Colonic mucosa (tissue), 4 donors: ENCODE results near the gene CCR1. TPM values are rescaled to one million over a fixed set of nuclear protein-coding genes. Genes with fewer than 3 reads are reported as not detected.
"Not testable (repeated sequence)": the region's sequence is repeated elsewhere in the genome, so short reads cannot be mapped to it uniquely, and the experiment has no call there.

ENCODE experiments used
- DNase-seq: peaks from one replicate; pipeline ENCODE4 v3.0.0-alpha.2; 2020
- H3K27ac ChIP-seq: fragments of 200-600 bp; one replicate; pipeline ENCODE4 v1.8.0; 2021
- H3K27me3 ChIP-seq: fragments of 200-600 bp; one replicate; pipeline ENCODE4 v1.8.0; 2021
- H3K36me3 ChIP-seq: fragments of 200-600 bp; one replicate; pipeline ENCODE4 v1.8.0; 2021
- H3K4me1 ChIP-seq: fragments of 200-600 bp; one replicate; pipeline ENCODE4 v1.8.0; 2021; ENCODE audit warnings: mild to moderate bottlenecking
- H3K4me3 ChIP-seq: fragments of 200-600 bp; one replicate; pipeline ENCODE4 v1.8.0; 2021
- H3K9ac ChIP-seq, 2 donors: one replicate each; pipeline ENCODE4 v1.7.0; 2013; ENCODE audit warnings: control low read depth in 2 of 2, low read depth in 2 of 2, low read length in 2 of 2
- H3K9me3 ChIP-seq: fragments of 200-600 bp; one replicate; pipeline ENCODE4 v1.8.0; 2021
- intact Hi-C: fragments of 100-400 bp; cut with DNase I; formaldehyde crosslinking; loops from one replicate; pipeline ENCODE4 v1.14.1; 2022
- total RNA-seq, 2 donors: library from RNA; stranded (reverse); fragmentation: NEBNext Ultra II Directional in 1 of 2; extraction: Animal tissue kit (Norgen Biotek cat#: 25700) in 1 of 2; gene quantifications; one replicate each; pipeline ENCODE4 v1.2.1, GENCODE V29; 2021
- TF ChIP-seq, protein P1 (sequence below): fragments of 200-600 bp; IDR thresholded peaks from one replicate; pipeline ENCODE4 v1.8.0; 2022; ENCODE audit warnings: antibody characterized with exemption, mild to moderate bottlenecking
- donor health status: healthy.
- donor health status: DM: no; HTN: no; CAD: no.
- donor health status: DM: no; HTN: no; CAD: no.

The CCR1 gene
- total RNA-seq, 2 donors from 2014 or later: 0.57 to 6.0 TPM

DNA sequence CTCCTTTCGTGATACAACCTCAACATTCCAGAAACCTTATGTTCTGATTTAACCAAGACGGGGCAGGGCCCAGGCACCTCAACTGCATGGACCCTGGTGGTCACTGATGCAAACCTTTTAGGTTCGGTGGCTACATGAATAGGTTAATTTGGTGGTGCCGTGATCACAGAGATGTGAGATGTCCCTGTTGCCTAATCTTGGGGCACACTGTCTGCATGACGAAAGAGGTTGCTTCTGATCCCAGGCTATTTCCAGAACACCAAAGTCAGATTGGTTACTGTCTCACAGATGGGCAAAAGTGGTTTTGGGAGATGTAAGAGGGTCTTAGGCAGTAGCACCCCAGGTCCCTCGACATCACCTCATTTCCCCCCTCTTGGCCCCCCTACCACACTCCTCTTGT is 4.0 kb upstream of the CCR1 start:
- no peaks in the 10 kb centered on the region for H3K27me3 ChIP-seq
- TF ChIP-seq, protein P1, sequence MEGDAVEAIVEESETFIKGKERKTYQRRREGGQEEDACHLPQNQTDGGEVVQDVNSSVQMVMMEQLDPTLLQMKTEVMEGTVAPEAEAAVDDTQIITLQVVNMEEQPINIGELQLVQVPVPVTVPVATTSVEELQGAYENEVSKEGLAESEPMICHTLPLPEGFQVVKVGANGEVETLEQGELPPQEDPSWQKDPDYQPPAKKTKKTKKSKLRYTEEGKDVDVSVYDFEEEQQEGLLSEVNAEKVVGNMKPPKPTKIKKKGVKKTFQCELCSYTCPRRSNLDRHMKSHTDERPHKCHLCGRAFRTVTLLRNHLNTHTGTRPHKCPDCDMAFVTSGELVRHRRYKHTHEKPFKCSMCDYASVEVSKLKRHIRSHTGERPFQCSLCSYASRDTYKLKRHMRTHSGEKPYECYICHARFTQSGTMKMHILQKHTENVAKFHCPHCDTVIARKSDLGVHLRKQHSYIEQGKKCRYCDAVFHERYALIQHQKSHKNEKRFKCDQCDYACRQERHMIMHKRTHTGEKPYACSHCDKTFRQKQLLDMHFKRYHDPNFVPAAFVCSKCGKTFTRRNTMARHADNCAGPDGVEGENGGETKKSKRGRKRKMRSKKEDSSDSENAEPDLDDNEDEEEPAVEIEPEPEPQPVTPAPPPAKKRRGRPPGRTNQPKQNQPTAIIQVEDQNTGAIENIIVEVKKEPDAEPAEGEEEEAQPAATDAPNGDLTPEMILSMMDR: no peak
- intact Hi-C loops: no loop called here

DNA sequence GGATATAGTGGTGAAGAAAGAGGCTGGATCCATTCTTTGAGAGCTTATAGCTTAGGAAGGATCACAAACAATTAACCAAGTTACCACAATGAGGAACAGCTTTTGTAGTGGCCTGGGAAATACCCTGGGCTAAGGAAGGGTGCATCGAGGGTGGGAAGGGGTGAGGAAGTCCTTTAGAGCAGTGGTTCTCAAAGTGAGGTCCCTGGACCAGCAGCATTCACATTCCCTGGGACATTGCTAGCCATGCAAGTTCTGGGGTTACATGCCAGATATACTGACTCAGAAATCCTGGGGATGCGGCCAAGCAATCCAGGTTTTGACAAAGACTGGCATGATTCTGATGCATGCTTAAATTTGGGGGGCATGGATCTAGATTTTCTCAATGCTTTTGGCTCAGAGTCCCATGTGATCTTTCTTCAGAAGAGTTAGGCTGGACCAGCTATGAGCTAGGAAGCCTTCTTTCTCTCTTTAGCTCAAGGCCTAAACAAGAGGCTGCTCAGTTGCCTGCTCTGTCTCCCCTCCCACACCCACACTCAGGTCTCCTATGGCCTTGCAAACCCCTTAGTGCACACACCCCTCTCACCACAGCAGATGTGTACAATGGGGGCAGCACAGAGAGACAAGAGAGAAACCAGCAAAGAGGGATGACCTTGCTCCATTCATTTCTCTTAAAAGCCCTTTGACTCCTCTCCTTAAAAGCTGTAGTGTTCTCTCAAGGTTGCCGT is 1.8 kb upstream of the CCR1 start:
- intact Hi-C loops: no loop called here
- Histone ChIP-seq H3K4me1 (no peaks in the 10 kb centered on the region), H3K27ac (no peak overlapping the region)

More for the DNA sequence above, 4.0 kb upstream of the CCR1 start:
- Histone ChIP-seq H3K36me3 (no peaks in the 10 kb centered on the region), H3K27ac (no peak overlapping the region), H3K9me3 (no peaks in the 10 kb centered on the region), H3K9ac (no peak overlapping the region), H3K4me1 (no peaks in the 10 kb centered on the region), H3K4me3 (no peak overlapping the region)
- DNase-seq: no peak

DNA sequence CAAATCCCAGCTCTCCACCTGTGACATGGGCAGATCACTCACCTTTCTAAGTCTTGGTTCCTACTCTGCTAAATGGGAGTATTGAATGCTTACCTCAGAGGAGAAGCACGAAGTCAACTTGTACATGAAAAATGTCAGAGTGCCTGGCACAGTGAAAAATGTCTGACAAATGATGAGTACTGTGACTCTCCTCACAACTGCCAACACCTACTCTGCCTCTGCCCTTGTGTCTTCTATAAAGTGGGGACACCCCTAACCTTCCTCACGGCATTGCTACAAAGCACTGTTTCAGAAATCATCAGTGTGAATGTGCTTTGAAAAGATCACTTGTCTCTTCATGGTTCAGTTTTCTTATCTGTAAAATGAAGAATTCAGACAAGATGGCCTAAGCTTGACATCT is 940 bp upstream of the CCR1 start:
- no peaks in the 10 kb centered on the region for H3K27me3 ChIP-seq
- H3K27ac ChIP-seq: no peak overlapping the region
- no peak overlapping the region for H3K4me3 ChIP-seq
- H3K4me1 ChIP-seq: no peaks in the 10 kb centered on the region
- H3K36me3 ChIP-seq: no peaks in the 10 kb centered on the region
- H3K9me3 ChIP-seq: no peaks in the 10 kb centered on the region
- TF ChIP-seq, protein P1: no peak
- intact Hi-C loops: no loop called here
- no peak overlapping the region for H3K9ac ChIP-seq
- DNase-seq: no peak

More for the DNA sequence above, 1.8 kb upstream of the CCR1 start:
- H3K36me3 ChIP-seq: no peaks in the 10 kb centered on the region
- H3K27me3 ChIP-seq: no peaks in the 10 kb centered on the region
- TF ChIP-seq, protein P1: no peak
- no peaks in the 10 kb centered on the region for H3K9me3 ChIP-seq
- H3K4me3 ChIP-seq: no peak overlapping the region
- H3K9ac ChIP-seq: no peak overlapping the region
- DNase-seq: no peak

DNA sequence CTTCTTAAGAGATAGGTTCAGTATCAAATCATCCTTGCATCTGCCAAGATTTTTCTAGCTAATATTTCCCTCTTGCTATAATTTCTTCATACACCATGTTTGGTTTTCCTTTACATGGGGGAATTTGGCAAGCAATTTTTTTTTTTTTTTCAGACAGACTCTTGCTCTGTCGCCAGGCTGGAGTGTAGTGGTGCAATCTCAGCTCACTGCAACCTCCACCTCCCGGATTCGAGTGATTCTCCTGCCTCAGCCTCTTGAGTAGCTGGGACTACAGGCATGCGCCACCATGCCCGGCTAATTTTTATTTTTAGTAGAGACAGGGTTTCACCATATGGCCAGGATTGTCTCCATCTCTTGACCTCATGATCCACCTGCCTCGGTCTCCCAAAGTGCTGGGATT is 599 bp downstream of the CCR1 start:
- intact Hi-C loops, H3K36me3 ChIP-seq, DNase-seq, H3K4me1 ChIP-seq, H3K9ac ChIP-seq, H3K9me3 ChIP-seq, H3K27me3 ChIP-seq: not testable (repeated sequence)
- H3K27ac ChIP-seq: peak overlapping the region; percentile 29
- peak overlapping the region; percentile 11 for H3K4me3 ChIP-seq

DNA sequence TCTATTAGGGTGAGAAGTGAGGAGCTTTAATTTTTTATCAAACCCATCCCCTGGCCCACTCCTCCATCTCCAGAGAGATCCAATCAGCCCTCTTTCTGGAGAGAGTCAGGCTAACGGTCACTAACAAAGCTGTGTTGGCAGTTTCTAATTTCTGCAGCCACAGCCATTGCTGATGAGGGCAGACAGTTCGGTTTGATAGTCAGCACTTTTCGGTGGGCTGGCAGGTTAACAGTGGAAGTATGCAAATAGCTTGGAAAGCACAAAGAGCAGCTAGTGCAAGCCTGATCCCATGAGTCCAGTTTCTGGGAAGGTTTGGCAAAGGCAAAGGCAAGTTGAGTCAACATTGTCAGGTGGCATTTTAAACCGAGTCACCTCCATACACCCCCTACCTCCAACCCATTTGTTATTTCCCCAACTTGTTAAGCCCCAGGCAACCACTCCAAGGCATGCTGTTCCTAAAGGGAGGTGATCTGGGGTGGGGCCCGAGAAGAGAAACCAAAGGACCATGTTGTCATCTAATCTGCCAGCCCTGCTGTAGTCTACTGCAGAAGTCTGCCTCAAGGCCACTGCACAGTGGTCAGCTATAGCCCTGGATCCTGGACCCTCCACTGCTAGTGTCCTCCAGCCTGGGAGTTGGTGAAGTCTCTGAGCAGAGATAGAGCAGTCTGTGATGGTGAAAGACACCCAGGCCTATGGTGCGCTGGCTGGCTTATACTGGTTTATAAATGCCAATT is 1.7 kb downstream of the CCR1 start:
- no peaks in the 10 kb centered on the region for H3K27me3 ChIP-seq
- no peaks in the 10 kb centered on the region for H3K9me3 ChIP-seq
- TF ChIP-seq, protein P1: no peak
- DNase-seq: no peak
- H3K9ac ChIP-seq: peak overlapping the region in 1 of 2 donors; percentile 30
- intact Hi-C loops: no loop called here
- H3K4me1 ChIP-seq: no peaks in the 10 kb centered on the region
- H3K27ac ChIP-seq: no peak overlapping the region
- H3K4me3 ChIP-seq: peak overlapping the region; percentile 9
- no peaks in the 10 kb centered on the region for H3K36me3 ChIP-seq
